GM18861 (cell line): ENCODE results near the gene SLC30A2.

ENCODE experiments used
- ATAC-seq: cut with Tn5 transposase; IDR thresholded peaks from one replicate; pipeline ENCODE4 v1.9.1; 2021; ENCODE audit not compliant: unreplicated experiment

Gene SLC30A2

DNA sequence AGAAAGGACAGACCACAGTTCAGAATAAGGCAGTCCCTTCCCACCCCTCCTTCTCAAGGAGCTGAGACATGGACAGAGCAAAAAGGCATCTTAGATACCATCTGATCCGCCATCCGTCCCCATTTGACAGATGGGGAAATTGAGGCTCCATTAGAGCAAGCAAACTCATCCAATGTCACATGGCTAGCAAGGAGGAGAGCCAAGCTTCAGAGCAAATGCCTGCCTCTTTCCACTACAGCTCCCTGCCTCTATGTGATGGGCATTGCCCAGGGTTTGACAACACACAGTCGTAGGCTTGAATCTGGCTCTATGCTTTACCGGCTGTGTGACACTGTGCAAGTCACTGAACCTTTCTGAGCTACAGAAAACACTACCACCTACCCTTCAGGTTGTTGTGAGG, 3.9 kb downstream of the SLC30A2 start:
- ATAC-seq = no peak

DNA sequence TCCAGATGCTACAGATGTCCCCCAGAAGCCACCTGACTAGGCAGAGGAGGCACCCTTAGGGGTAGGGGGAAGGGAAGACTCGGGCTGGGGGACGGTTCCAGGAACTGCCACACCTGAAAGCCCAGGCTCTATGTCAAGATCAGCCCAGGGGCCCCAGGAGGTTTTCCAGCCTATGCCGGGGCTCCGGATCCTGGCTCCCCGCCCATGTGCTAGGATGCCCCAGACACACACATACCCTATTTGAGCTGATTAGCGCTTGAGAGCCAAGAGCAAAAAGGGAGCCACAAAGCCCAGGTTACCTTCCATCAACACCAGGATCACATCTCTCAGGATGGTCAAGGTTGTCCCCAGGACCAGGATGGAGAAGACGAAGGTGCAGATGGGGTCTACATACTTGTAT, 4.5 kb downstream of the SLC30A2 start:
- no peak for ATAC-seq

DNA sequence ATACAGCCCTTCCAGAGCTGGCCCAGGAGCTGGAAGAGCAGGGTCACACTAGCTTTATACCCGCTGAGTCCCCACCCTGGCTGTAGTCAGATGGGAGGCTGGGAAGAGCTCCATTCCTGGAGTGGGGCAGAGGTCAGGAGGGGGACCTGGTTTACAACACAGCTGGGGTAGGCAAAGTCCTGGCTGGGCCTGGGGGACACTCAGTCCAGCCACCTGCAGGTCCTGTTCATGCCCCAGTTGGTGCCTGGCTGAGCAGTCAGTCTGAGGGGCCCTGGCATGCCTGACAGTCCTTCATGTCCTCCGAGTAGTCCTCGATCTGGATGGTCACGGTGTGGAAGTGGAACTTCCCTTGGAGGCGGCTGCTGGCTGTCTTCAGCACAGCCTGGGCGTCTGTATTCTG, 7.0 kb downstream of the SLC30A2 start:
- ATAC-seq = no peak

DNA sequence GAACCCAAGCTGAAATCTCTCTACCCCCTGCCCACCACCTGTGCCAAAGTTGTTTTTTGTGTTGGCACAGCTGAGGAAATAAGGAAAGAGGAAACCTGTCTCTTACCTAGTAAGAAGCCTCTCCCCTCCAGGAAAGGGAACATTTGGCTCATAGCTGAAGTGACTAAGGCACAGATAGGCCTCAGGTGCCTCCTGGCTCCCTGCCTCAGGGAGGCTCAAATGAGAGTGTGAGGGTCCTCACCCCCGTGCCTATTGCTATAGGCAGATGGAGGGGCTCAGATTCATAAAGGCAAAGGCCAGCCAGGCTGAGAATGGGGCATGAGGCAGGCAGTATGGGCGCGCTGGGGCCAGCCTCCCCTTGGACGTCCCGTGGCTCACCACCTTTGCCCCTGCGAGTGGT, 7.4 kb downstream of the SLC30A2 start:
- no peak for ATAC-seq

- ATAC-seq = no peak
These were observed 8.0 kb downstream of the SLC30A2 start for GRCh38 chr1:26037904-26038303.

- no peak for ATAC-seq
These were observed 9.1 kb downstream of the SLC30A2 start for GRCh38 chr1:26036756-26037281.

DNA sequence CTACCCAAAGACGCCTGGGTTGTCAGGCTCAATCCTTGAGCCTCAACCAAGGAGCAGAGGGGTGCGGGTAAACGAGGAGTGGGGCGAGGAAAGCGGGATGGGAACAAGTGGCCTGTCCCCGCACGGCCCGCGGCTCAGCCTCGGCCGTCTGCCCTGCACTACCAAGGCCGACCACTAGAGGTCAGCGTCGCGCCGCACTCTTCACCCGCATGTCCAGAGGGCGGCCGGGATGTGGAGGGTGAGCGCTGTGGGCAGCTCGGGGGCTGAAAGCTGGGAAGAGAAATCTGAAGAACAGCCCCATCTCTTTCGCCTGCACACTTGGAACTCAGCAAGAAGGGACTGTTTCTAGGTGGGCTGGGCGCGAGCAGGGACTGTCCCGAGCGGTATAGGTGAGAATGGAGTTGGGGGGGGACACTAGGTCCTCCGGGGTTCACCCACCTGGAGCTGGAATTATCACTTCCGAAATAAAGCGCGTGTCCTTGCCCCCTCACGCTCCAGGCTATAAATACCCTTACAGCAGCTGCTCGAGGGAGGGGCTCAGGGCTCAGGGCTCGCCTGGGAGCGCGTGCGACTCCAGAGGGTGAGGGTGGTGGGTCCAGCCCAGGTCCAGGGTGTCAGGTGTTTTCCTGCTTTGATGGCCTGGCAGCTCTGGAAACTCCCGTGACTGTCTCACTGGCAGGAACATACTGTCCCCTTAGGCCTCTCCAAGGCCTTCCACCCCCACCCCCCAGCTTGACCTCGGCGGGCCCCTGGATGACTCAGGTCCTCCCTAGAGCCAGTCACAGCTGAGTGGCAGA, 9.8 kb downstream of the SLC30A2 start:
- ATAC-seq = peak; percentile 55

GRCh38 chr1:26035203-26035958, 10.5 kb downstream of the SLC30A2 start:
- ATAC-seq = peak; percentile 74

GRCh38 chr1:26034504-26035202, 11.3 kb downstream of the SLC30A2 start:
- no peak for ATAC-seq

GRCh38 chr1:26032656-26033357, 13.1 kb downstream of the SLC30A2 start:
- no peak for ATAC-seq

GRCh38 chr1:26031611-26032220, 14.2 kb downstream of the SLC30A2 start:
- ATAC-seq = no peak

GRCh38 chr1:26031196-26031595, 14.7 kb downstream of the SLC30A2 start:
- no peak for ATAC-seq

GRCh38 chr1:26029864-26030481, 15.9 kb downstream of the SLC30A2 start:
- ATAC-seq = no peak

GRCh38 chr1:26029054-26029863, 16.7 kb downstream of the SLC30A2 start:
- ATAC-seq = no peak

GRCh38 chr1:26028490-26028980, 17.4 kb downstream of the SLC30A2 start:
- no peak for ATAC-seq

- no peak for ATAC-seq
These were observed 18.0 kb downstream of the SLC30A2 start for GRCh38 chr1:26027716-26028489.

GRCh38 chr1:26025517-26025916, 20.4 kb downstream of the SLC30A2 start:
- ATAC-seq = no peak

GRCh38 chr1:26025060-26025459, 20.9 kb downstream of the SLC30A2 start:
- no peak for ATAC-seq
